HG03354 (cell line): ENCODE measurements around the gene SF1.

Experiments used
- ATAC-seq: cut with Tn5 transposase; IDR thresholded peaks from one replicate; pipeline ENCODE4 v1.9.1; 2021; ENCODE audit warnings: mild to moderate bottlenecking; ENCODE audit not compliant: unreplicated experiment, poor library complexity, severe bottlenecking

The SF1 gene

GRCh38 chr11:64787526-64788320 lies 9.4 kb upstream of the SF1 start:
- ATAC-seq = no peak

- no peak for ATAC-seq
These were observed 8.0 kb upstream of the SF1 start for GRCh38 chr11:64786308-64786707.

GRCh38 chr11:64784813-64785581 lies 6.7 kb upstream of the SF1 start:
- ATAC-seq = no peak

GRCh38 chr11:64778223-64778472 lies 194 bp downstream of the SF1 start:
- ATAC-seq = no peak

GRCh38 chr11:64777449-64778222 lies 706 bp downstream of the SF1 start:
- peak; percentile 11 for ATAC-seq

- ATAC-seq = no peak
These were observed 1.5 kb downstream of the SF1 start for GRCh38 chr11:64776875-64777274.

GRCh38 chr11:64776425-64776824 lies 1.9 kb downstream of the SF1 start:
- ATAC-seq = no peak

GRCh38 chr11:64774144-64774543 lies 4.2 kb downstream of the SF1 start:
- no peak for ATAC-seq

GRCh38 chr11:64772303-64773018 lies 5.9 kb downstream of the SF1 start:
- ATAC-seq = no peak

GRCh38 chr11:64771861-64772260 lies 6.5 kb downstream of the SF1 start:
- ATAC-seq = peak; percentile 51

- ATAC-seq = no peak
These were observed 8.2 kb downstream of the SF1 start for GRCh38 chr11:64770120-64770519.

GRCh38 chr11:64769283-64769682 lies 9.1 kb downstream of the SF1 start:
- ATAC-seq = no peak

- ATAC-seq = no peak
These were observed 10.0 kb downstream of the SF1 start for GRCh38 chr11:64768300-64768694.

GRCh38 chr11:64767344-64768299 lies 10.7 kb downstream of the SF1 start:
- ATAC-seq = no peak

GRCh38 chr11:64766881-64767280 lies 11.5 kb downstream of the SF1 start:
- no peak for ATAC-seq

GRCh38 chr11:64765851-64766665 lies 12.3 kb downstream of the SF1 start:
- no peak for ATAC-seq

- no peak for ATAC-seq
These were observed 13.0 kb downstream of the SF1 start for GRCh38 chr11:64765291-64765850.

GRCh38 chr11:64764753-64765152 lies 13.6 kb downstream of the SF1 start:
- ATAC-seq = no peak
